ENCODE measurements around the gene CYP3A5.

Gene CYP3A5

GRCh38 chr7:99622596-99622995 is 57.2 kb downstream of the CYP3A5 start (continued):
- TF ChIP-seq ATF2 (tag by site-specific recombination; IDR thresholded peaks at IDR 0.05; ENCODE audit: low read depth) = no peak
- no peak for TF ChIP-seq YY2 (tag by site-specific recombination; IDR thresholded peaks at IDR 0.05)
- no peak for TF ChIP-seq PRDM2 (tag by site-specific recombination; IDR thresholded peaks at IDR 0.05; ENCODE audit: borderline replicate concordance)
- TF ChIP-seq ZNF26 (tag by site-specific recombination; IDR thresholded peaks at IDR 0.05) = no peak
- no peak for TF ChIP-seq ZBTB49 (tag by site-specific recombination; IDR thresholded peaks at IDR 0.05; ENCODE audit: low read depth)

GRCh38 chr7:99621271-99621670 is 58.5 kb downstream of the CYP3A5 start:
- POLR2A ChIA-PET = interaction anchor here (0.6 kb wide), 1 partner anchor 292 kb away, joined by 3 read pairs; no protein-coding TSS in a partner anchor
- H3K9me3 ChIP-seq (ENCODE audit: control insufficient read depth, insufficient read depth, low read depth, low read length) = no peaks in the 10 kb centered on the region
- H3K27ac ChIP-seq (ENCODE audit: extremely low read depth, low read depth, low read length) = no peak overlapping the region
- H3K36me3 ChIP-seq (ENCODE audit: control insufficient read depth in 2 of 2, insufficient read depth in 1 of 2, low read length in 2 of 2) = peaks cover 36 to 83% of the 10 kb centered on the region in 2 experiments
- TF ChIP-seq OVOL3 (tag by site-specific recombination; IDR thresholded peaks at IDR 0.05) = no peak
- TF ChIP-seq ZNF280D (tag by site-specific recombination; IDR thresholded peaks at IDR 0.05) = no peak
- no peak for TF ChIP-seq ZNF510 (tag by site-specific recombination; IDR thresholded peaks at IDR 0.05; ENCODE audit: insufficient replicate concordance)
- no peak for TF ChIP-seq ZNF114 (tag by site-specific recombination; IDR thresholded peaks at IDR 0.05)
- TF ChIP-seq ZNF623 (tag by site-specific recombination; IDR thresholded peaks at IDR 0.05) = no peak
- CTCF ChIA-PET = no interaction called here
- H3K4me3 ChIP-seq (ENCODE audit: low read depth, low read length) = no peak overlapping the region
- no peaks in the 10 kb centered on the region for H3K4me1 ChIP-seq (ENCODE audit: control insufficient read depth, insufficient read depth, low read length)
